Hepatocyte (in vitro differentiated cells): ENCODE results near the gene ZBTB20. TPM values are rescaled to one million over a fixed set of nuclear protein-coding genes. Genes with fewer than 3 reads are reported as not detected.

Source experiments
- DNase-seq: peaks from one replicate; pipeline ENCODE4 v3.0.0-alpha.2; 2016; ENCODE audit warnings: low spot score
- H2AFZ ChIP-seq: fragments of 200-600 bp; sonication (generic); 2 replicates; pipeline ENCODE4 v1.6.0; 2016; ENCODE audit warnings: antibody characterized with exemption, mild to moderate bottlenecking
- H3K27ac ChIP-seq: fragments of 200-600 bp; sonication (generic); 2 replicates; pipeline ENCODE4 v1.5.1; 2016; ENCODE audit warnings: mild to moderate bottlenecking
- H3K27me3 ChIP-seq: fragments of 200-600 bp; sonication (generic); 2 replicates; pipeline ENCODE4 v1.6.1; 2016
- H3K36me3 ChIP-seq: fragments of 200-600 bp; sonication (generic); replicated peaks from 2 replicates; pipeline ENCODE4 v1.5.1; 2016; ENCODE audit warnings: low read depth; ENCODE audit not compliant: insufficient read depth
- H3K4me1 ChIP-seq: fragments of 200-600 bp; sonication (generic); 2 replicates; pipeline ENCODE4 v1.5.1; 2016; ENCODE audit warnings: mild to moderate bottlenecking, moderate library complexity; ENCODE audit not compliant: insufficient read depth
- H3K4me2 ChIP-seq: fragments of 200-600 bp; sonication (generic); 2 replicates; pipeline ENCODE4 v1.6.0; 2016
- H3K4me3 ChIP-seq: fragments of 200-600 bp; sonication (generic); 2 replicates; pipeline ENCODE4 v1.5.1; 2016; ENCODE audit warnings: mild to moderate bottlenecking
- H3K79me2 ChIP-seq: fragments of 200-600 bp; sonication (generic); 2 replicates; pipeline ENCODE4 v1.6.0; 2017; ENCODE audit warnings: mild to moderate bottlenecking
- H3K9me2 ChIP-seq: fragments of 200-600 bp; sonication (generic); replicated peaks from 2 replicates; pipeline ENCODE4 v1.6.0; 2017; ENCODE audit warnings: mild to moderate bottlenecking; ENCODE audit not compliant: insufficient read depth
- H3K9me3 ChIP-seq: fragments of 200-600 bp; sonication (generic); 2 replicates; pipeline ENCODE4 v1.5.1; 2016; ENCODE audit warnings: low read depth, mild to moderate bottlenecking
- H4K20me1 ChIP-seq: fragments of 200-600 bp; sonication (generic); 2 replicates; pipeline ENCODE4 v1.6.0; 2016; ENCODE audit warnings: mild to moderate bottlenecking; ENCODE audit not compliant: insufficient read depth, poor library complexity, severe bottlenecking
- CTCF ChIP-seq: fragments of 200-600 bp; sonication (generic); IDR thresholded peaks from 2 replicates; pipeline ENCODE4 v1.5.1; 2016; ENCODE audit warnings: antibody characterized with exemption, mild to moderate bottlenecking; ENCODE audit not compliant: poor library complexity
- EZH2 ChIP-seq: fragments of 200-600 bp; sonication (generic); IDR thresholded peaks from 2 replicates; pipeline ENCODE4 v1.6.1; 2016; ENCODE audit warnings: antibody characterized with exemption, mild to moderate bottlenecking, borderline replicate concordance
- EZH2phosphoT487 ChIP-seq: fragments of 200-600 bp; sonication (generic); IDR thresholded peaks from one replicate; pipeline ENCODE4 v1.6.1; 2018; ENCODE audit warnings: antibody characterized with exemption, mild to moderate bottlenecking, low read depth, moderate library complexity; ENCODE audit not compliant: unreplicated experiment, severe bottlenecking
- whole genome bisulfite sequencing: methylation state at CpG from one replicate; pipeline ENCODE4 v1.1.6; 2016; ENCODE audit warnings: low lambda C conversion rate; ENCODE audit errors: missing lambda C conversion rate; 5-methylcytosine and 5-hydroxymethylcytosine counted together
- polyA plus RNA-seq: library from polyadenylated mRNA; unstranded; fragments of >200 nt; fragmentation: Nextera tagmentation; extraction: Ambion mirVana; gene quantifications from 2 replicates; pipeline ENCODE4 v1.2.1, GENCODE V29; 2016
- total RNA-seq: library from RNA; depleted of rRNA; stranded (reverse); fragments of >200 nt; gene quantifications from 2 replicates; pipeline ENCODE4 v1.2.3, GENCODE V29; 2014

ZBTB20 gene
- total and polyA plus RNA-seq, 2 experiments from 2014 or later, result 25.8 to 28.0 TPM

GRCh38 chr3:114953215-114953799 is 193.8 kb downstream of the ZBTB20 start:
- Histone ChIP-seq H3K4me2 (no peak overlapping the region), H3K27me3 (no peaks in the 10 kb centered on the region), H3K4me1 (no peaks in the 10 kb centered on the region), H3K36me3 (no peaks in the 10 kb centered on the region), H3K9me3 (peaks cover 13% of the 10 kb centered on the region), H3K79me2 (no peaks in the 10 kb centered on the region), H4K20me1 (no peaks in the 10 kb centered on the region), H3K27ac (no peak overlapping the region), H2AFZ (no peak overlapping the region), H3K9me2 (no peaks in the 10 kb centered on the region), H3K4me3 (no peak overlapping the region)
- WGBS, result 62% methylated on average over 3 of the region's 3 CpGs
- TF ChIP-seq EZH2 (no peak), EZH2phosphoT487 (no peak), CTCF (no peak)
- no peak for DNase-seq

GRCh38 chr3:114942773-114943172 is 204.3 kb downstream of the ZBTB20 start:
- H3K4me1 ChIP-seq, result no peaks in the 10 kb centered on the region
- no peak for DNase-seq
- no peaks in the 10 kb centered on the region for H3K9me3 ChIP-seq
- H3K27ac ChIP-seq, result no peak overlapping the region
- H3K27me3 ChIP-seq, result no peaks in the 10 kb centered on the region
- no peak overlapping the region for H2AFZ ChIP-seq
- no peaks in the 10 kb centered on the region for H4K20me1 ChIP-seq
- H3K4me3 ChIP-seq, result no peak overlapping the region
- no peak overlapping the region for H3K4me2 ChIP-seq
- no peaks in the 10 kb centered on the region for H3K36me3 ChIP-seq
- no peaks in the 10 kb centered on the region for H3K79me2 ChIP-seq
- no peaks in the 10 kb centered on the region for H3K9me2 ChIP-seq
- TF ChIP-seq EZH2phosphoT487, result no peak
- no peak for TF ChIP-seq EZH2
- no peak for TF ChIP-seq CTCF
- 78% methylated on average over 2 of the region's 2 CpGs for WGBS

GRCh38 chr3:114941626-114942309 is 205.3 kb downstream of the ZBTB20 start:
- H3K4me1 ChIP-seq, result no peaks in the 10 kb centered on the region
- H3K9me2 ChIP-seq, result no peaks in the 10 kb centered on the region
- H3K4me3 ChIP-seq, result no peak overlapping the region
- H3K9me3 ChIP-seq, result no peaks in the 10 kb centered on the region
- no peaks in the 10 kb centered on the region for H3K79me2 ChIP-seq
- no peaks in the 10 kb centered on the region for H4K20me1 ChIP-seq
- H3K27me3 ChIP-seq, result no peaks in the 10 kb centered on the region
- TF ChIP-seq EZH2, result no peak
- no peak for TF ChIP-seq CTCF
- no peak for TF ChIP-seq EZH2phosphoT487
- H3K27ac ChIP-seq, result no peak overlapping the region
- H2AFZ ChIP-seq, result no peak overlapping the region
- no peak for DNase-seq
- H3K36me3 ChIP-seq, result no peaks in the 10 kb centered on the region
- no peak overlapping the region for H3K4me2 ChIP-seq
- WGBS, result 86% methylated on average over 3 of the region's 3 CpGs
